Measurements from ENCODE around the gene SCFD2. TPM values are rescaled to one million over a fixed set of nuclear protein-coding genes. Genes with fewer than 3 reads are reported as not detected.
A peak's percentile ranks its signal among the peaks of the same experiment; 100 is the strongest.

Gene SCFD2
- total RNA-seq, 1 donor from 2014 or later: 16.2 TPM

DNA sequence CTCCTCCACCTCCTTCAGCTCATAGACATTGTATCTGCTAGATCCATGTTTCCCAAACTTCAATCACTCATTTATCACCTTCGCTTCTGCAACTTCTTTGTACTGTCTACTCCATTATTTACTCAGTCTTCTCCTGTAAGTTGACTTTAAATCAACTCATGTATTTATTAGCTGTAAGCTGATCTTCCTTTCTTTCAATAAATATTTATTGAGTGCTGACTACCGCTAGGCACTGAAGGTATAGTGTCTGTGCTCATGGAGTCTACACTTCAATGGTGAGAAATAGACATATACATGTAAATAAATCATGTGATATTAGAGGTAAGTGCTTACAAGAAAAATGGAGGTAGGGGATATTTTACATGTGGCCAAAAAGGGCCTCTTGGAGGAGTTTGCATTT, 429.1 kb downstream of the SCFD2 start:
- Histone ChIP-seq H3K27ac (ENCODE audit: low read depth, low read length) (no peak overlapping the region), H3K9me3 (ENCODE audit: control insufficient read depth in 3 of 3, low read length in 3 of 3) (no peaks in the 10 kb centered on the region), H3K4me1 (ENCODE audit: control insufficient read depth in 3 of 3, insufficient read depth in 3 of 3, low read length in 3 of 3) (peaks cover 15 to 21% (median 17%) of the 10 kb centered on the region in 3 donors), H3K9ac (ENCODE audit: low read depth in 1 of 3, low read length in 3 of 3) (no peak overlapping the region), H3K36me3 (ENCODE audit: control insufficient read depth in 3 of 3, insufficient read depth in 3 of 3, low read length in 3 of 3) (no peaks in the 10 kb centered on the region), H3K27me3 (ENCODE audit: control insufficient read depth in 3 of 3, insufficient read depth in 3 of 3, low read length in 3 of 3) (no peaks in the 10 kb centered on the region), H3K4me3 (ENCODE audit: low read length in 3 of 3) (no peak overlapping the region)

DNA sequence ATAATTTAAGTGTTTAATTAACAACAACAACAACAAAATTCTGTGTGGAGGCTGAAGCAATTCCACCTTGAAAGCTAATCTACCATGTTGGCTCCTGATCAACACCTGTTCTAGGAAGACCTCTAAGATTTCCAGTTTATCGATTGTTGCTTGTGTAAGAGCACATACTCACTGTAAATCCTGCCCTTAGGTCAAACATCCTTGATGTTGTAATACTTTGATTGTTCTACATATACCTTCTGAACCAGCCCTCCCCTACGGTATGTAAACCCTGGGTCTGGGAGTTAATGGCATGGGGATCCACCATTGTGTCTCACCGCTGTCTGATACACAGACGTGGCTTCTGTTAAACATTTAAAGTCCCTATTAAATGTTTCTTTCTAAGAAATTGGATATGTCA, 430.5 kb downstream of the SCFD2 start:
- no peaks in the 10 kb centered on the region for H3K9me3 ChIP-seq (ENCODE audit: control insufficient read depth in 3 of 3, low read length in 3 of 3)
- H3K36me3 ChIP-seq (ENCODE audit: control insufficient read depth in 3 of 3, insufficient read depth in 3 of 3, low read length in 3 of 3): no peaks in the 10 kb centered on the region
- H3K27ac ChIP-seq (ENCODE audit: low read depth, low read length): no peak overlapping the region
- peaks cover 14 to 21% (median 14%) of the 10 kb centered on the region in 3 donors for H3K4me1 ChIP-seq (ENCODE audit: control insufficient read depth in 3 of 3, insufficient read depth in 3 of 3, low read length in 3 of 3)
- no peaks in the 10 kb centered on the region for H3K27me3 ChIP-seq (ENCODE audit: control insufficient read depth in 3 of 3, insufficient read depth in 3 of 3, low read length in 3 of 3)
- H3K9ac ChIP-seq (ENCODE audit: low read depth in 1 of 3, low read length in 3 of 3): no peak overlapping the region
- H3K4me3 ChIP-seq (ENCODE audit: low read length in 3 of 3): no peak overlapping the region

- Histone ChIP-seq H3K4me3 (ENCODE audit: low read length in 3 of 3) (no peak overlapping the region), H3K27ac (ENCODE audit: low read depth, low read length) (no peak overlapping the region), H3K36me3 (ENCODE audit: control insufficient read depth in 3 of 3, insufficient read depth in 3 of 3, low read length in 3 of 3) (no peaks in the 10 kb centered on the region), H3K9ac (ENCODE audit: low read depth in 1 of 3, low read length in 3 of 3) (no peak overlapping the region), H3K27me3 (ENCODE audit: control insufficient read depth in 3 of 3, insufficient read depth in 3 of 3, low read length in 3 of 3) (no peaks in the 10 kb centered on the region), H3K4me1 (ENCODE audit: control insufficient read depth in 3 of 3, insufficient read depth in 3 of 3, low read length in 3 of 3) (peaks cover 7 to 12% (median 10%) of the 10 kb centered on the region in 3 donors), H3K9me3 (ENCODE audit: control insufficient read depth in 3 of 3, low read length in 3 of 3) (no peaks in the 10 kb centered on the region)
Measured at GRCh38 chr4:52933738-52934137, 432.1 kb downstream of the SCFD2 start.

DNA sequence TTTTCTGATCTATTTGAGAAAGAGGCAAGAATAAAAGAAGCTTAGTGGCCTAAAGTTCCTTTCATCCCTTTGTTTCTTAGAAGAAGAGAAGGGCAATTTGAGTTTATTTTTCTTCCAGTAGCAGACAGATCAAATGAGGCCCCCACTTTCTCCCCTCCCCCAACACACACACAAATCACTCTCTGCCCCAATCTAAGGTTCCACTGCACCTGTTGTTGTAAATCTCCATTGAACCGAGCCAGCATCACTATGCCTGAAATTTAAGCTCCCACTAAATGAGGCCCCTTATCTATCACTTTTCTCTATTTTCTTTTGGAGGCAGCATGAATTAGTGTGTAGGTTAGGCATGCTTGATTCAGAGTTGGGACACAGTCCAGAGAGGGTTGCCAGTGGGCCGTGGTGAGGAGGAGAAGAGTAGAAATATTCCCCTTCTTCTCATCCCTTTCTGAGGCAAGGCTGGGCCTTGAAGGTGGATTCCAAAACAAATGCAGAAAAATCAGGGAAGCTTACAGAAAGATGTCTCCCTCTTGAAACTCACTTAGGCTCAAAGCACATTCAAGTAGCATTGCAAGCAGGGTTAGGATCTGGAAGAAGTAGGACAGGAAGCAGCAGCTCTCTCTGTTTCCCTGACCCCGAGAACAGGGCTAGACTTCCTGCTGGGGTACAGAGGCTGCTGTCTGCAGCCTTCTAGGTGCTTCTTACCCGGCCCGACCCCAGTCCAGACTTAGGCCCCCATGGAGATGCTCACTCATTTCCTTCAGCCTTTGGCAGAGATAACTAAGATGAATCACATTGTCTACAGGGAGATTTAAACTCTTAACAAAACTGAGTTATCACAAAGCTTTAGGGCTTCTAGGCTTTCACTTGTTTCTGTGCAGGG, 433.0 kb downstream of the SCFD2 start:
- H3K9ac ChIP-seq (ENCODE audit: low read depth in 1 of 3, low read length in 3 of 3): no peak overlapping the region
- peak overlapping the region; percentile 25 for H3K27ac ChIP-seq (ENCODE audit: low read depth, low read length)
- no peaks in the 10 kb centered on the region for H3K27me3 ChIP-seq (ENCODE audit: control insufficient read depth in 3 of 3, insufficient read depth in 3 of 3, low read length in 3 of 3)
- H3K36me3 ChIP-seq (ENCODE audit: control insufficient read depth in 3 of 3, insufficient read depth in 3 of 3, low read length in 3 of 3): no peaks in the 10 kb centered on the region
- peaks cover 7 to 12% (median 10%) of the 10 kb centered on the region in 3 donors for H3K4me1 ChIP-seq (ENCODE audit: control insufficient read depth in 3 of 3, insufficient read depth in 3 of 3, low read length in 3 of 3)
- H3K4me3 ChIP-seq (ENCODE audit: low read length in 3 of 3): no peak overlapping the region
- no peaks in the 10 kb centered on the region for H3K9me3 ChIP-seq (ENCODE audit: control insufficient read depth in 3 of 3, low read length in 3 of 3)

- Histone ChIP-seq H3K4me3 (ENCODE audit: low read length in 3 of 3) (no peak overlapping the region), H3K36me3 (ENCODE audit: control insufficient read depth in 3 of 3, insufficient read depth in 3 of 3, low read length in 3 of 3) (no peaks in the 10 kb centered on the region), H3K27me3 (ENCODE audit: control insufficient read depth in 3 of 3, insufficient read depth in 3 of 3, low read length in 3 of 3) (no peaks in the 10 kb centered on the region), H3K27ac (ENCODE audit: low read depth, low read length) (no peak overlapping the region), H3K9me3 (ENCODE audit: control insufficient read depth in 3 of 3, low read length in 3 of 3) (no peaks in the 10 kb centered on the region), H3K4me1 (ENCODE audit: control insufficient read depth in 3 of 3, insufficient read depth in 3 of 3, low read length in 3 of 3) (peaks cover 7 to 12% (median 10%) of the 10 kb centered on the region in 3 donors), H3K9ac (ENCODE audit: low read depth in 1 of 3, low read length in 3 of 3) (no peak overlapping the region)
Measured at GRCh38 chr4:52931243-52931642, 434.6 kb downstream of the SCFD2 start.

- Histone ChIP-seq H3K4me1 (ENCODE audit: control insufficient read depth in 3 of 3, insufficient read depth in 3 of 3, low read length in 3 of 3) (no peaks in the 10 kb centered on the region), H3K27me3 (ENCODE audit: control insufficient read depth in 3 of 3, insufficient read depth in 3 of 3, low read length in 3 of 3) (no peaks in the 10 kb centered on the region), H3K4me3 (ENCODE audit: low read length in 3 of 3) (no peak overlapping the region), H3K9ac (ENCODE audit: low read depth in 1 of 3, low read length in 3 of 3) (no peak overlapping the region), H3K9me3 (ENCODE audit: control insufficient read depth in 3 of 3, low read length in 3 of 3) (no peaks in the 10 kb centered on the region), H3K27ac (ENCODE audit: low read depth, low read length) (no peak overlapping the region), H3K36me3 (ENCODE audit: control insufficient read depth in 3 of 3, insufficient read depth in 3 of 3, low read length in 3 of 3) (no peaks in the 10 kb centered on the region)
Measured at GRCh38 chr4:52926196-52926974, 439.5 kb downstream of the SCFD2 start.

DNA sequence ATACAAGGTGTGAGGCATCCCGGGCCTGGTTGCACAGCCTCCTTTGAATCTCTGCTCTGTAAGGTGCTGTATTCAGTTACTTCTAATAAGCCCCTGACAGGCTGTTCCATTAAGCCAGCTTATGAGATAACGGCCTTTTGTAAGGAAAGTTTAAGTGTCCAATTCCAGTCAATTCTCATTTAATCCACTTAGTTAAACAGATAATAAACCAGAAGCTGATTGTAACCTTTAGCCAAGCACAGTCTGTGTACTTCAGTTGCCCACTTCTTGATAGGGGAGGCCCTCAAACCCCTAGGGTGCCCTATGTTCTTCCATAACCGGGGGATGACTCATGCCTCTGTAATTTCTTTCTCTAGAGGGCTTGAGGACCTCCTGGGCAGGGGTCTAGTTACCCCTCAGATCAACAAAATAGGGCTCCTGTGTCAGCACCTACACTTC, 440.3 kb downstream of the SCFD2 start:
- no peaks in the 10 kb centered on the region for H3K9me3 ChIP-seq (ENCODE audit: control insufficient read depth in 3 of 3, low read length in 3 of 3)
- no peak overlapping the region for H3K27ac ChIP-seq (ENCODE audit: low read depth, low read length)
- H3K9ac ChIP-seq (ENCODE audit: low read depth in 1 of 3, low read length in 3 of 3): no peak overlapping the region
- H3K4me1 ChIP-seq (ENCODE audit: control insufficient read depth in 3 of 3, insufficient read depth in 3 of 3, low read length in 3 of 3): no peaks in the 10 kb centered on the region
- no peaks in the 10 kb centered on the region for H3K27me3 ChIP-seq (ENCODE audit: control insufficient read depth in 3 of 3, insufficient read depth in 3 of 3, low read length in 3 of 3)
- no peaks in the 10 kb centered on the region for H3K36me3 ChIP-seq (ENCODE audit: control insufficient read depth in 3 of 3, insufficient read depth in 3 of 3, low read length in 3 of 3)
- no peak overlapping the region for H3K4me3 ChIP-seq (ENCODE audit: low read length in 3 of 3)

DNA sequence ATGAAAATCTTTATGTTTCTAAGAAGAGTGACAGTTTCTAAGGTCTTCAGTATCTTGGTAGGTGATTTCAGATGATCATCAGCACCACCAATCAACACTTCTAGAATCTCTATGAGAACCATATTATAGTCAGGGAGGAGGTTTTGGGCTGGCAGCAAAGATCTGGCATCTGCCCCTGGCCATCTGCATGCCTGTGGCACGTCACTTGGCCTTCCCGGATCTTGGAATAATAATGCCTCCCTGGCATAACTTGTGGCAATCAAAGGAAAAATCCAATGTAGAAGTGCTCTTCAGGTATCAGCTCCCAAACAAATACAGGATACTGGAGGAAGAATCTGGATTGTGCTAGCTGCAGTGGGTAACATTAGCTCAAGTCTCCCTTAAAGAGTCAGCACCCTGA, 446.4 kb downstream of the SCFD2 start:
- Histone ChIP-seq H3K4me1 (ENCODE audit: control insufficient read depth in 3 of 3, insufficient read depth in 3 of 3, low read length in 3 of 3) (no peaks in the 10 kb centered on the region), H3K36me3 (ENCODE audit: control insufficient read depth in 3 of 3, insufficient read depth in 3 of 3, low read length in 3 of 3) (no peaks in the 10 kb centered on the region), H3K4me3 (ENCODE audit: low read length in 3 of 3) (no peak overlapping the region), H3K27ac (ENCODE audit: low read depth, low read length) (no peak overlapping the region), H3K9ac (ENCODE audit: low read depth in 1 of 3, low read length in 3 of 3) (no peak overlapping the region), H3K9me3 (ENCODE audit: control insufficient read depth in 3 of 3, low read length in 3 of 3) (no peaks in the 10 kb centered on the region), H3K27me3 (ENCODE audit: control insufficient read depth in 3 of 3, insufficient read depth in 3 of 3, low read length in 3 of 3) (no peaks in the 10 kb centered on the region)

GRCh38 chr4:52917817-52918216, 448.0 kb downstream of the SCFD2 start:
- Histone ChIP-seq H3K9ac (ENCODE audit: low read depth in 1 of 3, low read length in 3 of 3) (no peak overlapping the region), H3K36me3 (ENCODE audit: control insufficient read depth in 3 of 3, insufficient read depth in 3 of 3, low read length in 3 of 3) (no peaks in the 10 kb centered on the region), H3K27ac (ENCODE audit: low read depth, low read length) (no peak overlapping the region), H3K4me3 (ENCODE audit: low read length in 3 of 3) (no peak overlapping the region), H3K27me3 (ENCODE audit: control insufficient read depth in 3 of 3, insufficient read depth in 3 of 3, low read length in 3 of 3) (no peaks in the 10 kb centered on the region), H3K9me3 (ENCODE audit: control insufficient read depth in 3 of 3, low read length in 3 of 3) (no peaks in the 10 kb centered on the region), H3K4me1 (ENCODE audit: control insufficient read depth in 3 of 3, insufficient read depth in 3 of 3, low read length in 3 of 3) (no peaks in the 10 kb centered on the region)

GRCh38 chr4:52915730-52916300, 450.0 kb downstream of the SCFD2 start:
- H3K36me3 ChIP-seq (ENCODE audit: control insufficient read depth in 3 of 3, insufficient read depth in 3 of 3, low read length in 3 of 3): no peaks in the 10 kb centered on the region
- no peaks in the 10 kb centered on the region for H3K9me3 ChIP-seq (ENCODE audit: control insufficient read depth in 3 of 3, low read length in 3 of 3)
- no peak overlapping the region for H3K9ac ChIP-seq (ENCODE audit: low read depth in 1 of 3, low read length in 3 of 3)
- no peak overlapping the region for H3K27ac ChIP-seq (ENCODE audit: low read depth, low read length)
- H3K27me3 ChIP-seq (ENCODE audit: control insufficient read depth in 3 of 3, insufficient read depth in 3 of 3, low read length in 3 of 3): no peaks in the 10 kb centered on the region
- H3K4me3 ChIP-seq (ENCODE audit: low read length in 3 of 3): no peak overlapping the region
- H3K4me1 ChIP-seq (ENCODE audit: control insufficient read depth in 3 of 3, insufficient read depth in 3 of 3, low read length in 3 of 3): no peaks in the 10 kb centered on the region
